Astrocyte of the spinal cord (primary cell): ENCODE data around the gene PUSL1.

Source experiments
- DNase-seq: peaks from one replicate; pipeline ENCODE4 v3.0.0; 2011; ENCODE audit warnings: low read depth, low spot score
- H3K4me3 ChIP-seq: 2 replicates; pipeline ENCODE4 v1.5.1; 2011; ENCODE audit warnings: low read depth, mild to moderate bottlenecking, low read length, moderate library complexity
- CTCF ChIP-seq: IDR thresholded peaks from 2 replicates; pipeline ENCODE4 v1.5.1; 2012; ENCODE audit warnings: low read depth, mild to moderate bottlenecking, low read length, inconsistent platforms
- in situ Hi-C: cut with HindIII; loops from 2 replicates; pipeline ENCODE4 v1.10.0; 2017; ENCODE audit warnings: low sequenced_read_pairs

PUSL1 gene

GRCh38 chr1:1333551-1334241, 25.3 kb downstream of the PUSL1 start:
- no peak for DNase-seq
- no peak overlapping the region for H3K4me3 ChIP-seq
- in situ Hi-C loops = no loop called here
- no peak for TF ChIP-seq CTCF

GRCh38 chr1:1334835-1335234, 26.4 kb downstream of the PUSL1 start:
- H3K4me3 ChIP-seq = no peak overlapping the region
- no peak for DNase-seq
- TF ChIP-seq CTCF = no peak
- in situ Hi-C loops = no loop called here

- in situ Hi-C loops = no loop called here
- H3K4me3 ChIP-seq = no peak overlapping the region
- TF ChIP-seq CTCF = no peak
- no peak for DNase-seq
Measured at GRCh38 chr1:1335283-1335682, 26.9 kb downstream of the PUSL1 start.

GRCh38 chr1:1335792-1336248, 27.4 kb downstream of the PUSL1 start:
- in situ Hi-C loops = no loop called here
- H3K4me3 ChIP-seq = no peak overlapping the region
- no peak for TF ChIP-seq CTCF
- no peak for DNase-seq

- in situ Hi-C loops = no loop called here
- H3K4me3 ChIP-seq = no peak overlapping the region
- TF ChIP-seq CTCF = no peak
- DNase-seq = no peak
Measured at GRCh38 chr1:1336446-1336845, 28.0 kb downstream of the PUSL1 start.

GRCh38 chr1:1336931-1337792, 28.8 kb downstream of the PUSL1 start:
- DNase-seq = no peak
- in situ Hi-C loops = no loop called here
- H3K4me3 ChIP-seq = no peak overlapping the region
- no peak for TF ChIP-seq CTCF
